Peyer's patch (tissue), 4 donors: ENCODE data around the gene COPG2. TPM values are rescaled to one million over a fixed set of nuclear protein-coding genes. Genes with fewer than 3 reads are reported as not detected.
"Not testable (repeated sequence)": the region's sequence is repeated elsewhere in the genome, so short reads cannot be mapped to it uniquely, and the experiment has no call there.

Experiments used
- DNase-seq, 3 donors: peaks; one replicate each; pipeline ENCODE4 v3.0.0-alpha.2; 2017 to 2019
- H3K27ac ChIP-seq, 4 donors: fragments of 200-600 bp; sonication (generic); one replicate each; pipeline ENCODE4 v1.5.1; 2016 to 2019
- H3K27me3 ChIP-seq, 2 donors: fragments of 200-600 bp; sonication (generic); one replicate each; pipeline ENCODE4 v1.5.1; 2019
- H3K36me3 ChIP-seq, 3 donors: fragments of 200-600 bp; sonication (generic); one replicate each; pipeline ENCODE4 v1.5.1; 2016 to 2019
- H3K4me1 ChIP-seq, 4 donors: fragments of 200-600 bp; sonication (generic); one replicate each; pipeline ENCODE4 v1.5.1; 2016 to 2019
- H3K4me3 ChIP-seq, 4 donors: fragments of 200-600 bp; sonication (generic); 1 replicate in 3 of 4; 2 replicates in 1 of 4; pipeline ENCODE4 v1.5.1; 2016 to 2019; ENCODE audit warnings: mild to moderate bottlenecking in 1 of 4
- H3K9me3 ChIP-seq, 4 donors: fragments of 200-600 bp; sonication (generic); one replicate each; pipeline ENCODE4 v1.5.1; 2016 to 2019; ENCODE audit warnings: mild to moderate bottlenecking in 1 of 4
- CTCF ChIP-seq, 6 experiments: fragments of 450-650 bp in 4 of 6; fragments of 200-600 bp in 2 of 6; sonication (generic) in 1 of 6; IDR thresholded peaks; one replicate each; pipeline ENCODE4 v1.5.1; 2017 to 2019; ENCODE audit warnings: antibody characterized with exemption in 6 of 6, mild to moderate bottlenecking in 3 of 6, moderate library complexity in 1 of 6
- POLR2A ChIP-seq, 2 donors: fragments of 450-650 bp; IDR thresholded peaks; one replicate each; pipeline ENCODE4 v1.5.1; 2017; ENCODE audit warnings: antibody characterized with exemption in 2 of 2, mild to moderate bottlenecking in 2 of 2, moderate library complexity in 2 of 2
- total RNA-seq, 4 donors: library from RNA; depleted of rRNA; stranded (reverse); fragments of >200 nt; gene quantifications; one replicate each; pipeline ENCODE4 v1.1.0, GENCODE V29; 2016

Gene COPG2
- total RNA-seq, 4 donors from 2014 or later, result 5.3 to 14.9 (median 12.0) TPM

- no peak overlapping the region for H3K4me3 ChIP-seq
These were observed 72.6 kb downstream of the COPG2 start for GRCh38 chr7:130595986-130596385.

GRCh38 chr7:130593033-130593432 lies 75.5 kb downstream of the COPG2 start:
- TF ChIP-seq POLR2A (IDR thresholded peaks at IDR 0.05) (no peak), CTCF (IDR thresholded peaks at IDR 0.05) (no peak)
- Histone ChIP-seq H3K36me3 (no peaks in the 10 kb centered on the region), H3K27ac (no peak overlapping the region), H3K4me3 (no peak overlapping the region), H3K9me3 (no peaks in the 10 kb centered on the region), H3K27me3 (no peaks in the 10 kb centered on the region), H3K4me1 (no peaks in the 10 kb centered on the region)
- DNase-seq, result no peak

More at GRCh38 chr7:130595986-130596385, 72.6 kb downstream of the COPG2 start:
- no peak for DNase-seq
- Histone ChIP-seq H3K27ac (no peak overlapping the region), H3K9me3 (no peaks in the 10 kb centered on the region), H3K36me3 (no peaks in the 10 kb centered on the region), H3K27me3 (no peaks in the 10 kb centered on the region), H3K4me1 (no peaks in the 10 kb centered on the region)
- TF ChIP-seq CTCF (IDR thresholded peaks at IDR 0.05), result no peak
- TF ChIP-seq POLR2A (IDR thresholded peaks at IDR 0.05), result no peak

GRCh38 chr7:130591464-130591863 lies 77.1 kb downstream of the COPG2 start:
- not testable (repeated sequence) for H3K4me1 ChIP-seq, H3K27ac ChIP-seq, H3K36me3 ChIP-seq, H3K4me3 ChIP-seq, H3K9me3 ChIP-seq, DNase-seq, H3K27me3 ChIP-seq

GRCh38 chr7:130585932-130586331 lies 82.6 kb downstream of the COPG2 start:
- not testable (repeated sequence) for H3K27ac ChIP-seq, H3K9me3 ChIP-seq, H3K36me3 ChIP-seq, DNase-seq, H3K27me3 ChIP-seq, H3K4me1 ChIP-seq, H3K4me3 ChIP-seq

- H3K36me3 ChIP-seq, DNase-seq, H3K27ac ChIP-seq, H3K4me3 ChIP-seq, H3K9me3 ChIP-seq, H3K4me1 ChIP-seq, H3K27me3 ChIP-seq: not testable (repeated sequence)
These were observed 93.4 kb downstream of the COPG2 start for GRCh38 chr7:130575110-130575509.

GRCh38 chr7:130570144-130570543 lies 98.4 kb downstream of the COPG2 start:
- not testable (repeated sequence) for H3K27me3 ChIP-seq, DNase-seq, H3K4me1 ChIP-seq, H3K9me3 ChIP-seq, H3K27ac ChIP-seq, H3K36me3 ChIP-seq, H3K4me3 ChIP-seq

- Histone ChIP-seq H3K4me1 (no peaks in the 10 kb centered on the region), H3K4me3 (no peak overlapping the region), H3K9me3 (no peaks in the 10 kb centered on the region), H3K36me3 (no peaks in the 10 kb centered on the region), H3K27ac (no peak overlapping the region), H3K27me3 (no peaks in the 10 kb centered on the region)
- no peak for TF ChIP-seq POLR2A (IDR thresholded peaks at IDR 0.05)
- TF ChIP-seq CTCF (IDR thresholded peaks at IDR 0.05), result no peak
- no peak for DNase-seq
These were observed 101.7 kb downstream of the COPG2 start for GRCh38 chr7:130566898-130567280.

GRCh38 chr7:130566168-130566897 lies 102.2 kb downstream of the COPG2 start:
- H3K4me1 ChIP-seq, result no peaks in the 10 kb centered on the region
- TF ChIP-seq CTCF (IDR thresholded peaks at IDR 0.05), result no peak
- no peak for TF ChIP-seq POLR2A (IDR thresholded peaks at IDR 0.05)
- no peaks in the 10 kb centered on the region for H3K9me3 ChIP-seq
- DNase-seq, result no peak
- H3K27me3 ChIP-seq, result no peaks in the 10 kb centered on the region
- H3K27ac ChIP-seq, result no peak overlapping the region
- H3K4me3 ChIP-seq, result no peak overlapping the region
- H3K36me3 ChIP-seq, result no peaks in the 10 kb centered on the region
